HFFc6 (cell line): ENCODE measurements around the gene EIF5B. TPM values are rescaled to one million over a fixed set of nuclear protein-coding genes. Genes with fewer than 3 reads are reported as not detected.
A peak's percentile ranks its signal among the peaks of the same experiment; 100 is the strongest.

Experiments used
- DNase-seq: peaks from one replicate; pipeline ENCODE4 v3.0.0-alpha.2; 2018
- H3K27ac Mint-ChIP-seq: 2 replicates; pipeline ENCODE4 v1.8.0; 2020; ENCODE audit warnings: mild to moderate bottlenecking, mixed read lengths
- H3K27me3 Mint-ChIP-seq: 2 replicates; pipeline ENCODE4 v1.8.0; 2021; ENCODE audit warnings: mild to moderate bottlenecking, moderate library complexity, mixed read lengths; ENCODE audit not compliant: insufficient read depth
- H3K36me3 Mint-ChIP-seq: 2 replicates; pipeline ENCODE4 v1.8.0; 2021; ENCODE audit warnings: low read depth, mixed read lengths
- H3K4me1 Mint-ChIP-seq: 2 replicates; pipeline ENCODE4 v1.8.0; 2020; ENCODE audit warnings: low read depth, mixed read lengths
- H3K4me3 Mint-ChIP-seq: 2 replicates; pipeline ENCODE4 v1.8.0; 2020; ENCODE audit warnings: mild to moderate bottlenecking, moderate library complexity, mixed read lengths
- H3K9me3 Mint-ChIP-seq: 2 replicates; pipeline ENCODE4 v1.8.0; 2020; ENCODE audit warnings: mild to moderate bottlenecking, mixed read lengths
- total RNA-seq, 6 experiments: library from RNA; stranded (reverse); fragmentation: NEBNext Ultra II Directional; extraction: Animal tissue kit (Norgen Biotek cat#: 25700); gene quantifications; 2 replicates in 1 of 6; 3 replicates in 5 of 6; pipeline ENCODE4 v1.2.3, GENCODE V29; 2021
- TF ChIP-seq, protein P1 (sequence below): fragments of 200-600 bp; sonication (generic); IDR thresholded peaks from 2 replicates; pipeline ENCODE4 v1.5.0; 2021; ENCODE audit warnings: antibody characterized with exemption, mild to moderate bottlenecking

Gene EIF5B
- total RNA-seq, 6 experiments from 2014 or later = 43.9 to 51.1 (median 47.8) TPM

DNA sequence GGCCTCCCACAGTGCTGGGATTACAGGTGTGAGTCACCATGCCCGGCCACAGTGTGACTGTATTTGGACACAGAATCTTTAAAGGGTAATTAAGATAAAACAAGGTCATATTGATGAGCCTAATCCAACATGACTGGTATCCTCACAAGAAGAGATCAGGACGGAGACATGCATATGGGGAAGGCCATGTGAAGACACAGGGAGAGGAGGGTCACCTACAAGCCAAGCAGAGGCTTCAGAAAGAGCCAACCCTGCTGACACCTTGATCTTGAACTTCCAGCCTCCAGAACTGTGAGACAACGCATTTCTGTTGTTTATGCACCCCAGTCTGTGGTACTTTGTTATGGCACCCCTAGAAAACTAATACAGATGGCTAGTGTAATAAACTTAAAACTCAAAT is 80.2 kb downstream of the EIF5B start:
- DNase-seq = no peak
- peaks cover 48% of the 10 kb centered on the region for H3K36me3 Mint-ChIP-seq
- no peak overlapping the region for H3K4me3 Mint-ChIP-seq
- H3K4me1 Mint-ChIP-seq = peaks cover 31% of the 10 kb centered on the region
- H3K27me3 Mint-ChIP-seq = peaks cover 3% of the 10 kb centered on the region; the same call in 1 of the 2 replicates
- no peaks in the 10 kb centered on the region for H3K9me3 Mint-ChIP-seq
- no peak overlapping the region; the same call in 1 of the 2 replicates for H3K27ac Mint-ChIP-seq
- TF ChIP-seq, protein P1, sequence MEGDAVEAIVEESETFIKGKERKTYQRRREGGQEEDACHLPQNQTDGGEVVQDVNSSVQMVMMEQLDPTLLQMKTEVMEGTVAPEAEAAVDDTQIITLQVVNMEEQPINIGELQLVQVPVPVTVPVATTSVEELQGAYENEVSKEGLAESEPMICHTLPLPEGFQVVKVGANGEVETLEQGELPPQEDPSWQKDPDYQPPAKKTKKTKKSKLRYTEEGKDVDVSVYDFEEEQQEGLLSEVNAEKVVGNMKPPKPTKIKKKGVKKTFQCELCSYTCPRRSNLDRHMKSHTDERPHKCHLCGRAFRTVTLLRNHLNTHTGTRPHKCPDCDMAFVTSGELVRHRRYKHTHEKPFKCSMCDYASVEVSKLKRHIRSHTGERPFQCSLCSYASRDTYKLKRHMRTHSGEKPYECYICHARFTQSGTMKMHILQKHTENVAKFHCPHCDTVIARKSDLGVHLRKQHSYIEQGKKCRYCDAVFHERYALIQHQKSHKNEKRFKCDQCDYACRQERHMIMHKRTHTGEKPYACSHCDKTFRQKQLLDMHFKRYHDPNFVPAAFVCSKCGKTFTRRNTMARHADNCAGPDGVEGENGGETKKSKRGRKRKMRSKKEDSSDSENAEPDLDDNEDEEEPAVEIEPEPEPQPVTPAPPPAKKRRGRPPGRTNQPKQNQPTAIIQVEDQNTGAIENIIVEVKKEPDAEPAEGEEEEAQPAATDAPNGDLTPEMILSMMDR = no peak

GRCh38 chr2:99420031-99420430 is 82.8 kb downstream of the EIF5B start:
- Mint-ChIP-seq H3K27me3 (peaks cover 3% of the 10 kb centered on the region; the same call in 1 of the 2 replicates), H3K27ac (peak overlapping the region; percentile 72), H3K4me3 (no peak overlapping the region), H3K36me3 (peaks cover 44% of the 10 kb centered on the region), H3K4me1 (peaks cover 31% of the 10 kb centered on the region), H3K9me3 (no peaks in the 10 kb centered on the region)
- no peak for DNase-seq
- TF ChIP-seq, protein P1 = no peak

DNA sequence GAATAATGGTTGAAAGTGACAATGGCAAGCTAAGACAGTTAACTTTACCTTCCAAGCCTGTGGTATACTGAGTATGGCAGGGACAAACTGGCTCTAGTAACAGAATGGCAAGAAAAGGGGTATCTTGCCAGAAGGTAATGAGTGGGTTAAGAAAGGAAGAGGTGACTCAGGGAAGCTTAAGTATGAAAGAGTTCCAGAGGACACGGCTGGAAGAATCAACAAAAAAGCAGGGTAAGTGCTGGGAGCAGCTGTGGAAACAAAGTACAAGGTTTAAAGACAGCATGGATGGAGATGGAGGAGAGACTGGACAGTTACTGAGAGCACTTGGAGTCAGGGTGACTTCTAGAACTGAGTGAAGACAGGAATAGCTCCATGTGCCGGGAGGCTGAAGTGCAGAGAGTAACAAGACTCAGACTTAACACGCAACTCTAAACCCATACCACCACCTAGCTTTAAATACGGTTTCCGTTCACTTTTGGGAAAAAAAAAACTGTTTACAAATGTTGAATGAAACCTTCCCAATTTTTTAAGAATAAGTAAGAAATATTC is 83.6 kb downstream of the EIF5B start:
- Mint-ChIP-seq H3K4me1 (peaks cover 37% of the 10 kb centered on the region), H3K27ac (peak overlapping the region; percentile 72), H3K36me3 (peaks cover 39% of the 10 kb centered on the region), H3K4me3 (peak overlapping the region; percentile 12; the same call in 1 of the 2 replicates), H3K9me3 (no peaks in the 10 kb centered on the region), H3K27me3 (peaks cover 3% of the 10 kb centered on the region; the same call in 1 of the 2 replicates)
- TF ChIP-seq, protein P1 = no peak
- peak; percentile 29 for DNase-seq

DNA sequence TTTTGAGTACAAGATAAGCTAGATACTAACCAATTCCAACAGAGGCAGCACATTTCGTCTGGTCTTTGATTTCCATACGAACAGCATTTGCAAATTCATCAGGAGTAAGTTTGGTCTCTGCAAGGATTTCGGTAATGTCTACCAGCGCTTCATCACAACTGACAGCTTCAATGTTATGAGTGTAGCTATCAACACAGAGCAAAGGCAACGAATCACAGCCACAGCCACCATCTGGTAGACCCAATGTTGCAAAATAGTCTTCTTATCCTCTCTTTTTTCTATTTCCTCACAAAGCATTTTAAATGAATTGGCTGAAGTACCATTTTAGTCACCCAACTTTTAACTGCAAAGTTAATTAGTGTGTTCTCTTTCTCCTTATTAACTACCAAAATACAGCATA is 84.3 kb downstream of the EIF5B start:
- no peak for DNase-seq
- peak overlapping the region; percentile 72 for H3K27ac Mint-ChIP-seq
- H3K36me3 Mint-ChIP-seq = peaks cover 39% of the 10 kb centered on the region

GRCh38 chr2:99422599-99422998 is 85.4 kb downstream of the EIF5B start:
- peaks cover 44% of the 10 kb centered on the region for H3K36me3 Mint-ChIP-seq
- H3K4me1 Mint-ChIP-seq = peaks cover 37% of the 10 kb centered on the region
- no peaks in the 10 kb centered on the region for H3K9me3 Mint-ChIP-seq
- H3K27me3 Mint-ChIP-seq = peaks cover 3% of the 10 kb centered on the region; the same call in 1 of the 2 replicates
- TF ChIP-seq, protein P1 = no peak
- no peak overlapping the region for H3K4me3 Mint-ChIP-seq
- no peak overlapping the region; the same call in 1 of the 2 replicates for H3K27ac Mint-ChIP-seq
- no peak for DNase-seq

More for the DNA sequence above, 84.3 kb downstream of the EIF5B start:
- Mint-ChIP-seq H3K4me3 (no peak overlapping the region), H3K4me1 (peaks cover 37% of the 10 kb centered on the region), H3K27me3 (peaks cover 3% of the 10 kb centered on the region; the same call in 1 of the 2 replicates), H3K9me3 (no peaks in the 10 kb centered on the region)
- TF ChIP-seq, protein P1 = no peak
